AG04450 (cell line): ENCODE data around the gene P2RY8. TPM values are rescaled to one million over a fixed set of nuclear protein-coding genes. Genes with fewer than 3 reads are reported as not detected.

ENCODE experiments used
- CTCF ChIA-PET: fragments of 300-600, 350-600 bp; formaldehyde crosslinking; extraction: SDS; loops from one replicate; lab custom pipeline; 2022; ENCODE audit warnings: antibody characterized with exemption, inconsistent platforms; lab: Charles Lee
- POLR2A ChIA-PET: fragments of 350-600 bp; formaldehyde crosslinking; extraction: SDS; loops from one replicate; lab custom pipeline; 2021; ENCODE audit warnings: antibody characterized with exemption, inconsistent platforms; lab: Yijun Ruan, JAX
- DNase-seq: peaks from one replicate; pipeline ENCODE4 v3.0.0-alpha.2; 2011; ENCODE audit warnings: low read depth, low spot score
- H3K27ac ChIP-seq: one replicate; pipeline ENCODE4 v1.5.1; 2012; ENCODE audit warnings: low read depth, low read length, control low read depth
- H3K27me3 ChIP-seq: one replicate; pipeline ENCODE4 v1.6.0; 2012; ENCODE audit warnings: low read length; ENCODE audit not compliant: control insufficient read depth, insufficient read depth
- H3K4me3 ChIP-seq: 2 replicates; pipeline ENCODE4 v1.5.1; 2011; ENCODE audit warnings: mild to moderate bottlenecking, low read depth, low read length, control low read depth
- H3K9me3 ChIP-seq: 2 replicates; pipeline ENCODE4 v1.5.1; 2012; ENCODE audit warnings: low read length; ENCODE audit not compliant: control insufficient read depth, insufficient read depth
- polyA plus RNA-seq: library from polyadenylated mRNA; depleted of rRNA; stranded (reverse); fragments of >200 nt; gene quantifications from 2 replicates; pipeline ENCODE4 v1.2.3, GENCODE V29; 2011
- TF ChIP-seq, protein P1 (sequence below): IDR thresholded peaks from 2 replicates; pipeline ENCODE4 v1.5.1; 2011; ENCODE audit warnings: low read depth, low read length, control low read depth, inconsistent platforms

The P2RY8 gene
- polyA plus RNA-seq, 1 experiment, result not detected

DNA sequence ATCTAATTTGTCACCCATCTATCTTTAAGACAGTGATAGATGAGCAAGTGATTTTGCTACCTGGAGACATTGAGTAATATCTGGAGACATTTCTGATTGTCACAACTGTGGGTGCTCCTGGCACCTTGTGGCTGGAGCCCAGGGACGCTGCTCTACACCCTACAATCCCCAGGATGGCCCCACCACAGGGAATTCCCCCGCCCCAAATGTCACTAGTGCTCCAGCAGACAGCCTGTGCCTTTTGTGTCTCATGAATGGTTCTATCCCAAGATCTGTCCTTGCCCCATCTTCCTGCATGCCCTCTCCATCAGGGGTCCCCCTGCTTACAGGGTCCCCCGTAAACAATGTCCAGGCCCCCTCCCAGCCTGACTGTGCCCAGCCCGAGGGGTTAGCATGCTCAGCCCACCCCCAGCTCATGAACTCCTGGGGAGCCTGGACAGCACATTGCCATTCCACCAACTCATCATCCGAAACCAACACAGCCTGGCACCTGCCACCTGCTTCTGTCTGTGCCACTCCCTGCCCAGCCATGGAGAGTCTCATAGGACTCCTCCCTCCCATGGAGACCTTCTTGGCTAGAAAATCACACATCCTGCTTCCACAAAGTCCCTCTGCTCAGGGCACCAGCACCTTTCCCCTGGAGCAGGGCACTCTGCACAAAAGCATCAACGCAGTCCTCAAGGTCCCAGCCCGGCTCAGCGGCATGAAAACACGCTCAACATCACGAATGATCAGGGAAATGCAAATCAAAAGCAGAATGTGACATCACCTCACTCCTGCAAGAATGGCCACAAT lies 5.7 kb downstream of the P2RY8 start:
- Histone ChIP-seq H3K4me3 (no peak overlapping the region), H3K9me3 (peaks cover 40% of the 10 kb centered on the region), H3K27ac (no peak overlapping the region), H3K27me3 (no peaks in the 10 kb centered on the region)
- CTCF ChIA-PET, result no interaction called here
- DNase-seq, result no peak
- POLR2A ChIA-PET, result no interaction called here
- TF ChIP-seq, protein P1, sequence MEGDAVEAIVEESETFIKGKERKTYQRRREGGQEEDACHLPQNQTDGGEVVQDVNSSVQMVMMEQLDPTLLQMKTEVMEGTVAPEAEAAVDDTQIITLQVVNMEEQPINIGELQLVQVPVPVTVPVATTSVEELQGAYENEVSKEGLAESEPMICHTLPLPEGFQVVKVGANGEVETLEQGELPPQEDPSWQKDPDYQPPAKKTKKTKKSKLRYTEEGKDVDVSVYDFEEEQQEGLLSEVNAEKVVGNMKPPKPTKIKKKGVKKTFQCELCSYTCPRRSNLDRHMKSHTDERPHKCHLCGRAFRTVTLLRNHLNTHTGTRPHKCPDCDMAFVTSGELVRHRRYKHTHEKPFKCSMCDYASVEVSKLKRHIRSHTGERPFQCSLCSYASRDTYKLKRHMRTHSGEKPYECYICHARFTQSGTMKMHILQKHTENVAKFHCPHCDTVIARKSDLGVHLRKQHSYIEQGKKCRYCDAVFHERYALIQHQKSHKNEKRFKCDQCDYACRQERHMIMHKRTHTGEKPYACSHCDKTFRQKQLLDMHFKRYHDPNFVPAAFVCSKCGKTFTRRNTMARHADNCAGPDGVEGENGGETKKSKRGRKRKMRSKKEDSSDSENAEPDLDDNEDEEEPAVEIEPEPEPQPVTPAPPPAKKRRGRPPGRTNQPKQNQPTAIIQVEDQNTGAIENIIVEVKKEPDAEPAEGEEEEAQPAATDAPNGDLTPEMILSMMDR, result no peak

GRCh38 chrX:1529756-1530155 lies 7.2 kb downstream of the P2RY8 start:
- H3K9me3 ChIP-seq, result peaks cover 26% of the 10 kb centered on the region
- H3K4me3 ChIP-seq, result no peak overlapping the region
- no peaks in the 10 kb centered on the region for H3K27me3 ChIP-seq
- DNase-seq, result no peak
- no peak overlapping the region for H3K27ac ChIP-seq
- POLR2A ChIA-PET, result no interaction called here
- TF ChIP-seq, protein P1, result no peak
- CTCF ChIA-PET, result no interaction called here

DNA sequence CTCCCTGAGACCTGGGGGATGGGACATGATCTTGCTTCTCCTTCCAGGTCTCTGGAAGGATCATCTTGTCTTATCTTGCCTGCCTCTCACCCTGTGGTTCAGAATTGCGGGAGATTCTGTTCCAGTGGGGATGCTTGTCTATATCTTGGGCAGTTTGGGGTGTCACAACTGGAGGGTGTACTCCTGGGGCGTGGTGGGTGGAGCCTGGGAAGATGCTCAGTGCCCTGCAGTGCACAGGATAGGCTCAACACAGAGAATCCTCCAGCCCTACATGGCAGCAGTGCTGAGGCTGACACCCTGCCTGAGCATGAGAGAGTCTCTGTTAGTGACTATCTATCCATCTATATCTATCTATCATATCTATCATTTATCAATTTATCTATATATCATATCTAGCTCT lies 7.7 kb downstream of the P2RY8 start:
- TF ChIP-seq, protein P1, result no peak
- peaks cover 22% of the 10 kb centered on the region for H3K9me3 ChIP-seq
- ChIA-PET POLR2A (no interaction called here), CTCF (no interaction called here)
- no peaks in the 10 kb centered on the region for H3K27me3 ChIP-seq
- H3K4me3 ChIP-seq, result no peak overlapping the region
- DNase-seq, result no peak
- no peak overlapping the region for H3K27ac ChIP-seq

GRCh38 chrX:1528884-1529203 lies 8.1 kb downstream of the P2RY8 start:
- Histone ChIP-seq H3K27ac (no peak overlapping the region), H3K27me3 (no peaks in the 10 kb centered on the region), H3K4me3 (no peak overlapping the region), H3K9me3 (peaks cover 20% of the 10 kb centered on the region)
- ChIA-PET POLR2A (no interaction called here), CTCF (no interaction called here)
- TF ChIP-seq, protein P1, result no peak
- no peak for DNase-seq

- Histone ChIP-seq H3K27me3 (no peaks in the 10 kb centered on the region), H3K27ac (no peak overlapping the region), H3K4me3 (no peak overlapping the region), H3K9me3 (peaks cover 24% of the 10 kb centered on the region)
- POLR2A ChIA-PET, result no interaction called here
- CTCF ChIA-PET, result no interaction called here
- no peak for DNase-seq
- TF ChIP-seq, protein P1, result no peak
Measured at GRCh38 chrX:1528186-1528883, 8.7 kb downstream of the P2RY8 start.
